HCT116 (cell line): ENCODE data around the gene THSD8.

Experiments
- CBX3 ChIP-seq: IDR thresholded peaks from 2 replicates; pipeline ENCODE4 v1.6.1; 2012; ENCODE audit warnings: low read depth
- EGR1 ChIP-seq: IDR thresholded peaks from 2 replicates; pipeline ENCODE4 v1.6.1; 2012; ENCODE audit warnings: low read depth
- EZH2 ChIP-seq: fragments of 200-600 bp; sonication (generic); IDR thresholded peaks from 2 replicates; pipeline ENCODE4 v1.6.1; 2017; ENCODE audit warnings: antibody characterized with exemption, mixed run types
- EZH2phosphoT487 ChIP-seq: fragments of 200-600 bp; IDR thresholded peaks from 2 replicates; pipeline ENCODE4 v1.6.1; 2018; ENCODE audit warnings: antibody characterized with exemption, borderline replicate concordance
- FOSL1 ChIP-seq: IDR thresholded peaks from 2 replicates; pipeline ENCODE4 v1.6.1; 2012; ENCODE audit warnings: low read depth
- JUND ChIP-seq: IDR thresholded peaks from 2 replicates; pipeline ENCODE4 v1.6.1; 2012
- MAX ChIP-seq: IDR thresholded peaks from 2 replicates; pipeline ENCODE4 v1.6.1; 2012
- POLR2A ChIP-seq: IDR thresholded peaks from 2 replicates; pipeline ENCODE4 v1.7.0; 2011; ENCODE audit warnings: borderline replicate concordance; ENCODE audit not compliant: insufficient read depth, insufficient read length; ENCODE audit errors: extremely low read depth
- POLR2AphosphoS5 ChIP-seq: IDR thresholded peaks from 2 replicates; pipeline ENCODE4 v1.6.1; 2011; ENCODE audit warnings: mild to moderate bottlenecking, low read depth, low read length, moderate library complexity
- REST ChIP-seq: IDR thresholded peaks from 2 replicates; pipeline ENCODE4 v1.6.1; 2012; ENCODE audit warnings: low read depth
- SIN3A ChIP-seq: IDR thresholded peaks from 2 replicates; pipeline ENCODE4 v1.6.1; 2012; ENCODE audit warnings: low read depth
- SRF ChIP-seq: IDR thresholded peaks from 2 replicates; pipeline ENCODE4 v1.6.1; 2012; ENCODE audit warnings: low read depth
- ZFX ChIP-seq: fragments of 450-650 bp; IDR thresholded peaks from 2 replicates; pipeline ENCODE4 v1.6.1; 2017
- TF ChIP-seq, protein P1 (sequence below), 3 experiments: fragments of 200-600 bp in 1 of 3; sonication (generic) in 1 of 3; IDR thresholded peaks in 2 of 3; conservative IDR thresholded peaks in 1 of 3; 2 replicates each; pipeline ENCODE4 v1.5.1; 2012 to 2017; ENCODE audit warnings: low read depth in 2 of 3, low read length in 2 of 3, antibody characterized with exemption in 1 of 3, borderline replicate concordance in 1 of 3, control low read depth in 1 of 3, mild to moderate bottlenecking in 1 of 3, mixed read lengths in 1 of 3, mixed run types in 1 of 3, moderate library complexity in 1 of 3; ENCODE audit not compliant: insufficient read depth in 1 of 3

DNA sequence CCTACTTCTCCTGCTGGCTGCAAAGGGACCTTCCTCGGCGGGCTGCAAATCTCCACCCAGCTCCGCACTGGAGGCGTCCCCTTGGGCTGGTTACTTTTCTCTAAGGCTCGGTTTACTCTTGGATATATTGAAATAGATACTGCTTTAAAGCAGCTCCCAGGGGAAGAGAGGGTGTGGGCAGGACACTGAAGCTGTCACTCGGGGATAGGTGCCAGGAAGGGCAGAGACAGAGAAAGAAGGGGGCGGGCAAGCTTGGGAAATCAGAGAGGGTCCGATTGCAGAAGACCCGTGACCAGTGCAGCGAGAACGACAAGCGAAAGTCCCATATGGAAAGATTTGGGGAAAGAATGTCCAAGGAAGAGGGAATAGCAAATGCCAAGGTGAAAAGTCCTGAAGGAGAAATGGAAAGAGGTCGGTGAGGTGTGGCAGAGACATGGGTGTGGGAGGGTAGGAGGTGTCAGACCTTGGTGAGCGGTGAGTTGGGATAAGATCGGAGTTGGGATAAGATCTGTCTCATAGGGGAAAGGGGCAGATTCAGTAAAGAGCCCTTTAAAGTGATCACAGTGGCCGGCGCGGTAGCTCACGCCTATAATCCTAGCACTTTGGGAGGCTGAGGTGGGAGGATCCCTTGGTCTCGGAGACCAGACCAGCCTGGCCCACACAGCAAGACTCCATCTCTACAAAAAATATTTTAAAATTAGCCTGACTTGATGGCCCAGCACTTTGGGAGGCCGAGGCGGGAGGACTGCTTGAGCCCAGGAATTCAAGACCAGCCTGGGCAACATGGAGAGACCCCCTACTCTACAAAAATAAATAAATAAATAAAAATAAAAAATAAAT, 618 bp downstream of the THSD8 start:
- TF ChIP-seq, protein P1, sequence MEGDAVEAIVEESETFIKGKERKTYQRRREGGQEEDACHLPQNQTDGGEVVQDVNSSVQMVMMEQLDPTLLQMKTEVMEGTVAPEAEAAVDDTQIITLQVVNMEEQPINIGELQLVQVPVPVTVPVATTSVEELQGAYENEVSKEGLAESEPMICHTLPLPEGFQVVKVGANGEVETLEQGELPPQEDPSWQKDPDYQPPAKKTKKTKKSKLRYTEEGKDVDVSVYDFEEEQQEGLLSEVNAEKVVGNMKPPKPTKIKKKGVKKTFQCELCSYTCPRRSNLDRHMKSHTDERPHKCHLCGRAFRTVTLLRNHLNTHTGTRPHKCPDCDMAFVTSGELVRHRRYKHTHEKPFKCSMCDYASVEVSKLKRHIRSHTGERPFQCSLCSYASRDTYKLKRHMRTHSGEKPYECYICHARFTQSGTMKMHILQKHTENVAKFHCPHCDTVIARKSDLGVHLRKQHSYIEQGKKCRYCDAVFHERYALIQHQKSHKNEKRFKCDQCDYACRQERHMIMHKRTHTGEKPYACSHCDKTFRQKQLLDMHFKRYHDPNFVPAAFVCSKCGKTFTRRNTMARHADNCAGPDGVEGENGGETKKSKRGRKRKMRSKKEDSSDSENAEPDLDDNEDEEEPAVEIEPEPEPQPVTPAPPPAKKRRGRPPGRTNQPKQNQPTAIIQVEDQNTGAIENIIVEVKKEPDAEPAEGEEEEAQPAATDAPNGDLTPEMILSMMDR (IDR thresholded peaks at IDR 0.05 in 2 of 3, conservative IDR thresholded peaks at IDR 0.05 in 1 of 3; ENCODE audit: borderline replicate concordance in 1 of 3, insufficient read depth in 1 of 3, low read depth in 2 of 3, low read length in 2 of 3) = no peak
- TF ChIP-seq POLR2A = no peak
- no peak for TF ChIP-seq REST
- TF ChIP-seq EZH2phosphoT487 = no peak
- TF ChIP-seq SIN3A = no peak
- no peak for TF ChIP-seq EZH2
- TF ChIP-seq SRF = no peak
- no peak for TF ChIP-seq MAX
- no peak for TF ChIP-seq ZFX
- TF ChIP-seq FOSL1 = no peak
- TF ChIP-seq EGR1 = no peak
- TF ChIP-seq POLR2AphosphoS5 = no peak
- TF ChIP-seq JUND = no peak
- no peak for TF ChIP-seq CBX3
